Breast epithelium (tissue), 3 donors: ENCODE data around the gene MACROD2.

ENCODE experiments used
- POLR2A ChIP-seq: fragments of 450-650 bp; IDR thresholded peaks from one replicate; pipeline ENCODE4 v1.6.1; 2016; ENCODE audit warnings: antibody characterized with exemption, mild to moderate bottlenecking, moderate library complexity
- TF ChIP-seq, protein P1 (sequence below), 3 donors: fragments of 450-650 bp; IDR thresholded peaks; one replicate each; pipeline ENCODE4 v1.5.1; 2016 to 2017; ENCODE audit warnings: antibody characterized with exemption in 3 of 3, mild to moderate bottlenecking in 3 of 3, moderate library complexity in 3 of 3

DNA sequence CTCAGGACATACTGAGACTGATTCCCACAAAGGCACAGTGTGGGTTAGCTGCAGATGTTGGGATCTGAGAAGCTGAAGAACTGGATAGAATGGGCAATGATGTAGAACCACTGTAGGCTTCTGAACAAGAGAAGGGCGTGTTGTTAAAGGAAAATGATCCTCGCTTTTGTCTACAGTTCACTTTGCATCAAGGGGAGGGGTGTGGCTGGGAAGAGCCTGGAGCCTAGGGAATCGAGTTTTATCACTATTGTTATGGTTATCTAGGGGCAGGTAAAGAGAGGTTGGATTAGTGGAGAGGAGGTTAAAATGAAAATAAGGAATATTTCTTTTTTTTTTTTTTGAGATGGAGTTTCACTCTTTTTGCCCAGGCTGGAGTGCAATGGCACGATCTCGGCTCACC is 1809.8 kb downstream of the MACROD2 start:
- TF ChIP-seq, protein P1, sequence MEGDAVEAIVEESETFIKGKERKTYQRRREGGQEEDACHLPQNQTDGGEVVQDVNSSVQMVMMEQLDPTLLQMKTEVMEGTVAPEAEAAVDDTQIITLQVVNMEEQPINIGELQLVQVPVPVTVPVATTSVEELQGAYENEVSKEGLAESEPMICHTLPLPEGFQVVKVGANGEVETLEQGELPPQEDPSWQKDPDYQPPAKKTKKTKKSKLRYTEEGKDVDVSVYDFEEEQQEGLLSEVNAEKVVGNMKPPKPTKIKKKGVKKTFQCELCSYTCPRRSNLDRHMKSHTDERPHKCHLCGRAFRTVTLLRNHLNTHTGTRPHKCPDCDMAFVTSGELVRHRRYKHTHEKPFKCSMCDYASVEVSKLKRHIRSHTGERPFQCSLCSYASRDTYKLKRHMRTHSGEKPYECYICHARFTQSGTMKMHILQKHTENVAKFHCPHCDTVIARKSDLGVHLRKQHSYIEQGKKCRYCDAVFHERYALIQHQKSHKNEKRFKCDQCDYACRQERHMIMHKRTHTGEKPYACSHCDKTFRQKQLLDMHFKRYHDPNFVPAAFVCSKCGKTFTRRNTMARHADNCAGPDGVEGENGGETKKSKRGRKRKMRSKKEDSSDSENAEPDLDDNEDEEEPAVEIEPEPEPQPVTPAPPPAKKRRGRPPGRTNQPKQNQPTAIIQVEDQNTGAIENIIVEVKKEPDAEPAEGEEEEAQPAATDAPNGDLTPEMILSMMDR (IDR thresholded peaks at IDR 0.05) = no peak
- TF ChIP-seq POLR2A = no peak
